Measurements from ENCODE around the gene SLC38A10. TPM values are rescaled to one million over a fixed set of nuclear protein-coding genes. Genes with fewer than 3 reads are reported as not detected.

The SLC38A10 gene
- total and polyA plus RNA-seq, 7 donors, result 7.8 to 88.7 (median 37.9) TPM

GRCh38 chr17:81304196-81305015 is 9.3 kb upstream of the SLC38A10 start:
- Histone ChIP-seq H3K27ac (no peak overlapping the region), H3K4me3 (no peak overlapping the region), H3K36me3 (no peaks in the 10 kb centered on the region), H3K27me3 (no peaks in the 10 kb centered on the region), H3K4me1 (peaks cover 0 to 6% (median 4%) of the 10 kb centered on the region in 4 donors), H3K9me3 (no peaks in the 10 kb centered on the region)
- intact Hi-C loops (cut with DNase I), result no loop called here
- TF ChIP-seq POLR2AphosphoS5 (IDR thresholded peaks at IDR 0.05) (no peak), EP300 (IDR thresholded peaks at IDR 0.05) (no peak), CTCF (IDR thresholded peaks at IDR 0.05) (no peak), POLR2A (IDR thresholded peaks at IDR 0.05) (no peak)
- no peak for DNase-seq
- WGBS, 2 donors, result 90 to 96% methylated on average over 39 of the region's 39 CpGs

- Histone ChIP-seq H3K36me3 (no peaks in the 10 kb centered on the region), H3K4me3 (no peak overlapping the region), H3K9me3 (no peaks in the 10 kb centered on the region), H3K27ac (no peak overlapping the region), H3K27me3 (no peaks in the 10 kb centered on the region), H3K4me1 (no peaks in the 10 kb centered on the region)
- 87 to 90% methylated on average over 11 of the region's 11 CpGs for WGBS, 2 donors
- DNase-seq, result no peak
- intact Hi-C loops (cut with DNase I), result no loop called here
- TF ChIP-seq CTCF (IDR thresholded peaks at IDR 0.05) (no peak), POLR2A (IDR thresholded peaks at IDR 0.05) (no peak), EP300 (IDR thresholded peaks at IDR 0.05) (no peak), POLR2AphosphoS5 (IDR thresholded peaks at IDR 0.05) (no peak)
These were observed 8.3 kb upstream of the SLC38A10 start for GRCh38 chr17:81303385-81303784.

- no peak for DNase-seq
- intact Hi-C loops (cut with DNase I), result no loop called here
- no peak overlapping the region for H3K4me3 ChIP-seq
- 58 to 82% methylated on average over 15 of the region's 15 CpGs for WGBS, 2 donors
- no peak overlapping the region for H3K27ac ChIP-seq
- no peaks in the 10 kb centered on the region for H3K36me3 ChIP-seq
- no peaks in the 10 kb centered on the region for H3K4me1 ChIP-seq
- H3K9me3 ChIP-seq, result no peaks in the 10 kb centered on the region
- TF ChIP-seq CTCF (IDR thresholded peaks at IDR 0.05) (no peak), POLR2A (IDR thresholded peaks at IDR 0.05) (no peak)
- no peaks in the 10 kb centered on the region for H3K27me3 ChIP-seq
These were observed 7.8 kb upstream of the SLC38A10 start for GRCh38 chr17:81302861-81303333.

GRCh38 chr17:81302324-81302723 is 7.2 kb upstream of the SLC38A10 start:
- DNase-seq, result no peak
- 72 to 85% methylated on average over 10 of the region's 10 CpGs for WGBS, 2 donors
- Histone ChIP-seq H3K27ac (no peak overlapping the region), H3K4me1 (no peaks in the 10 kb centered on the region), H3K4me3 (no peak overlapping the region), H3K27me3 (no peaks in the 10 kb centered on the region), H3K9me3 (no peaks in the 10 kb centered on the region), H3K36me3 (no peaks in the 10 kb centered on the region)
- no peak for TF ChIP-seq CTCF (IDR thresholded peaks at IDR 0.05)
- TF ChIP-seq EP300 (IDR thresholded peaks at IDR 0.05), result no peak
- no peak for TF ChIP-seq POLR2A (IDR thresholded peaks at IDR 0.05)
- no peak for TF ChIP-seq POLR2AphosphoS5 (IDR thresholded peaks at IDR 0.05)
- intact Hi-C loops (cut with DNase I), result no loop called here
